Loucy (cell line): ENCODE results near the gene LPP.

Source experiments
- H2AFZ ChIP-seq: fragments of 200-600 bp; sonication (generic); 2 replicates; pipeline ENCODE4 v1.6.0; 2016; ENCODE audit warnings: antibody characterized with exemption, mild to moderate bottlenecking, low read length, moderate library complexity
- H3F3A ChIP-seq: fragments of 200-600 bp; 2 replicates; pipeline ENCODE4 v1.6.0; 2016; ENCODE audit warnings: antibody characterized with exemption, low read depth, mild to moderate bottlenecking
- H3K27me3 ChIP-seq: fragments of 200-600 bp; sonication (generic); 2 replicates; pipeline ENCODE4 v1.6.1; 2014; ENCODE audit warnings: low read length, mild to moderate bottlenecking; ENCODE audit not compliant: insufficient read depth, poor library complexity, severe bottlenecking
- H3K36me3 ChIP-seq: fragments of 200-600 bp; sonication (generic); 2 replicates; pipeline ENCODE4 v1.6.1; 2016; ENCODE audit warnings: low read length; ENCODE audit not compliant: insufficient read depth
- H3K4me1 ChIP-seq: fragments of 200-600 bp; sonication (generic); 2 replicates; pipeline ENCODE4 v1.5.1; 2014; ENCODE audit warnings: low read length, mild to moderate bottlenecking; ENCODE audit not compliant: insufficient read depth, poor library complexity, severe bottlenecking
- H3K4me2 ChIP-seq: fragments of 200-600 bp; sonication (generic); 2 replicates; pipeline ENCODE4 v1.6.0; 2014; ENCODE audit warnings: antibody characterized with exemption, low read length, low read depth, mild to moderate bottlenecking; ENCODE audit not compliant: poor library complexity, severe bottlenecking
- H3K4me3 ChIP-seq: fragments of 200-600 bp; sonication (generic); 2 replicates; pipeline ENCODE4 v1.5.1; 2014; ENCODE audit warnings: low read length, mild to moderate bottlenecking, mixed read lengths; ENCODE audit not compliant: poor library complexity, severe bottlenecking
- H3K79me2 ChIP-seq: fragments of 200-600 bp; sonication (generic); 2 replicates; pipeline ENCODE4 v1.6.1; 2014; ENCODE audit warnings: low read length; ENCODE audit not compliant: insufficient read depth
- H3K9ac ChIP-seq: fragments of 200-600 bp; sonication (generic); 2 replicates; pipeline ENCODE4 v1.6.0; 2014; ENCODE audit warnings: mild to moderate bottlenecking, low read depth, low read length, moderate library complexity; ENCODE audit not compliant: poor library complexity, severe bottlenecking
- H3K9me2 ChIP-seq: fragments of 200-600 bp; sonication (generic); replicated peaks from 2 replicates; pipeline ENCODE4 v1.6.1; 2016; ENCODE audit warnings: low read depth, low read length, mixed read lengths
- H3K9me3 ChIP-seq: fragments of 200-600 bp; sonication (generic); 2 replicates; pipeline ENCODE4 v1.6.1; 2014; ENCODE audit warnings: mild to moderate bottlenecking, antibody characterized with exemption, low read length, low read depth; ENCODE audit not compliant: insufficient read depth
- H4K20me1 ChIP-seq: fragments of 200-600 bp; sonication (generic); 2 replicates; pipeline ENCODE4 v1.6.0; 2014; ENCODE audit warnings: antibody characterized with exemption, low read length, mild to moderate bottlenecking; ENCODE audit not compliant: insufficient read depth, poor library complexity, severe bottlenecking
- CTCF ChIP-seq: fragments of 200-600 bp; sonication (generic); conservative IDR thresholded peaks from 2 replicates; pipeline ENCODE4 v1.5.1; 2014; ENCODE audit warnings: mild to moderate bottlenecking, antibody characterized with exemption, low read length
- EZH2phosphoT487 ChIP-seq: fragments of 200-600 bp; IDR thresholded peaks from 2 replicates; pipeline ENCODE4 v1.6.1; 2018; ENCODE audit warnings: antibody characterized with exemption, mild to moderate bottlenecking, moderate library complexity, borderline replicate concordance

Gene LPP

GRCh38 chr3:188452158-188452772, 298.3 kb downstream of the LPP start:
- Histone ChIP-seq H3K4me2 (no peak overlapping the region), H3K4me3 (no peak overlapping the region), H4K20me1 (no peaks in the 10 kb centered on the region), H3K9me2 (no peaks in the 10 kb centered on the region), H3K9ac (no peak overlapping the region), H3K4me1 (peaks cover 17% of the 10 kb centered on the region), H3K9me3 (no peaks in the 10 kb centered on the region), H3K36me3 (no peaks in the 10 kb centered on the region), H3F3A (no peaks in the 10 kb centered on the region), H2AFZ (no peak overlapping the region), H3K27me3 (no peaks in the 10 kb centered on the region), H3K79me2 (no peaks in the 10 kb centered on the region)
- TF ChIP-seq EZH2phosphoT487 (no peak), CTCF (no peak)

GRCh38 chr3:188453431-188454384, 299.8 kb downstream of the LPP start:
- Histone ChIP-seq H3K4me1 (peaks cover 14% of the 10 kb centered on the region), H3K9me2 (no peaks in the 10 kb centered on the region), H4K20me1 (no peaks in the 10 kb centered on the region), H3K27me3 (no peaks in the 10 kb centered on the region), H2AFZ (no peak overlapping the region), H3K9me3 (no peaks in the 10 kb centered on the region), H3K9ac (no peak overlapping the region), H3K4me3 (no peak overlapping the region), H3K36me3 (no peaks in the 10 kb centered on the region), H3F3A (no peaks in the 10 kb centered on the region), H3K79me2 (no peaks in the 10 kb centered on the region), H3K4me2 (no peak overlapping the region)
- TF ChIP-seq CTCF (no peak), EZH2phosphoT487 (no peak)

GRCh38 chr3:188455748-188456147, 301.8 kb downstream of the LPP start:
- Histone ChIP-seq H3K36me3 (no peaks in the 10 kb centered on the region), H3F3A (no peaks in the 10 kb centered on the region), H2AFZ (no peak overlapping the region), H4K20me1 (no peaks in the 10 kb centered on the region), H3K27me3 (no peaks in the 10 kb centered on the region), H3K9me3 (no peaks in the 10 kb centered on the region), H3K79me2 (no peaks in the 10 kb centered on the region), H3K4me3 (no peak overlapping the region), H3K4me1 (peaks cover 22% of the 10 kb centered on the region), H3K9ac (no peak overlapping the region), H3K9me2 (no peaks in the 10 kb centered on the region), H3K4me2 (no peak overlapping the region)
- no peak for TF ChIP-seq EZH2phosphoT487
- TF ChIP-seq CTCF, result no peak
